ENCODE results near the gene AIDA. TPM values are rescaled to one million over a fixed set of nuclear protein-coding genes. Genes with fewer than 3 reads are reported as not detected.

The AIDA gene
- total RNA-seq, 1 donor from 2014 or later = 74.5 TPM

DNA sequence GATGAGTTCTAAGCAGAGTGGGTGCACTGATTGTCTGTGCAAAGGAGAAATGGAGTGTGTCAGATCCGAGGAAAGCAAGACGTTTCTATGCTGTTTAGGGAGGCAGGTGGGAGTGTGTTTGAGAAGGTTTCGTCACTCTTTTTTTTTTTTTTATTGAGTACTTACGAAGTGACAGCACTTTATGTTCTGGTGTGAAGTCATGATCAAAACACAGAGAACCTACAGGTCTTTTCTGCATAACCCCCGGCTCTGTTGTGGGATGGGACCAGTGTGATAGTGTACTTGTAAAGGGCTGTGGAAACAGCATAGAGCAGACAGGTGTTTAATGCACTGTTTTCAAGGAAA is 67.7 kb downstream of the AIDA start:
- Mint-ChIP-seq H3K36me3 (ENCODE audit: low read depth) (peaks cover 9% of the 10 kb centered on the region), H3K27me3 (ENCODE audit: low read depth) (no peaks in the 10 kb centered on the region), H3K9me3 (ENCODE audit: low read depth) (no peaks in the 10 kb centered on the region), H3K27ac (ENCODE audit: unreplicated experiment) (peak overlapping the region; percentile 99), H3K4me3 (ENCODE audit: unreplicated experiment) (peak overlapping the region; percentile 89), H3K4me1 (ENCODE audit: low read depth) (peaks cover 27% of the 10 kb centered on the region)
- TF ChIP-seq CTCF (IDR thresholded peaks at IDR 0.05) = no peak
- no peak for DNase-seq (ENCODE audit: low spot score)

DNA sequence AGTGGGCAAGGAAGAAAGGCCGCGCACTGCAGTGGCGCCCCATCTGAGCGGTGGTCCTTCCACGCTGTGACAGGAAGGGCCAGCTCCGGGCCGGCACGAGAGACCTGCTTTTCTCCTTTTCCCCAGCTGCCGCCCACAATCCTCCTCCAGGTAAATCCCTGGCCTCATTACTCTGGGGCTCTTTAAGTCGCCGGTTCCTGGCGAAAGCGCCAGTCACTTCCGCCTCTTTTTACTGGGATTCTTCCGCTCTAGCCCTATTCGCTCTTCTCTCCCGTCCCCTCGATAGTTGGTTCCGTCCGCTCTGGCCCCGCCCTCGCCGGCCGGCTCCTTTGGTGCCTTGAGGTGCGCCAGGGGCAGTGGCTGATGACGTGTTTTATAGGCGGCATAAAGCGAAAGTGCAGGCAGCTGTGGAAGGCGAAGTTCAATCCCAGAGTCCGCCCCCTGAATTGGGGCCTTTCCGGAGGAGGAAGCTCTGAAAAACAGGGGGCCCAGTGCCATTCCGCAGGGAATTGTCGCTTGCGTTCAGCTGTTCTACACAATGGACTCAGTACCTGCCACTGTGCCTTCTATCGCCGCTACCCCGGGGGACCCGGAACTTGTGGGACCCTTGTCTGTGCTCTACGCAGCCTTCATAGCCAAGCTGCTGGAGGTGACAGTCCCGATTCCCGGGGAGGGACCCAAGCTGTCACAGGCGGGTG is 68.2 kb downstream of the AIDA start:
- peak; percentile 98 for DNase-seq (ENCODE audit: low spot score)
- Mint-ChIP-seq H3K9me3 (ENCODE audit: low read depth) (no peaks in the 10 kb centered on the region), H3K4me1 (ENCODE audit: low read depth) (peaks cover 27% of the 10 kb centered on the region), H3K36me3 (ENCODE audit: low read depth) (peaks cover 11% of the 10 kb centered on the region), H3K27me3 (ENCODE audit: low read depth) (no peaks in the 10 kb centered on the region), H3K4me3 (ENCODE audit: unreplicated experiment) (peak overlapping the region; percentile 89), H3K27ac (ENCODE audit: unreplicated experiment) (peak overlapping the region; percentile 99)
- TF ChIP-seq CTCF (IDR thresholded peaks at IDR 0.05) = peak; percentile 24

- Mint-ChIP-seq H3K27ac (ENCODE audit: unreplicated experiment) (peak overlapping the region; percentile 99), H3K4me3 (ENCODE audit: unreplicated experiment) (peak overlapping the region; percentile 89), H3K27me3 (ENCODE audit: low read depth) (no peaks in the 10 kb centered on the region), H3K9me3 (ENCODE audit: low read depth) (no peaks in the 10 kb centered on the region), H3K4me1 (ENCODE audit: low read depth) (peaks cover 27% of the 10 kb centered on the region), H3K36me3 (ENCODE audit: low read depth) (peaks cover 13% of the 10 kb centered on the region)
- TF ChIP-seq CTCF (IDR thresholded peaks at IDR 0.05) = no peak
- DNase-seq (ENCODE audit: low spot score) = no peak
Measured at GRCh38 chr1:222643606-222643937, 68.7 kb downstream of the AIDA start.

GRCh38 chr1:222642468-222642867 is 69.8 kb downstream of the AIDA start:
- Mint-ChIP-seq H3K4me3 (ENCODE audit: unreplicated experiment) (no peak overlapping the region), H3K9me3 (ENCODE audit: low read depth) (no peaks in the 10 kb centered on the region), H3K36me3 (ENCODE audit: low read depth) (peaks cover 17% of the 10 kb centered on the region), H3K4me1 (ENCODE audit: low read depth) (peaks cover 27% of the 10 kb centered on the region), H3K27me3 (ENCODE audit: low read depth) (no peaks in the 10 kb centered on the region), H3K27ac (ENCODE audit: unreplicated experiment) (peak overlapping the region; percentile 54)
- no peak for TF ChIP-seq CTCF (IDR thresholded peaks at IDR 0.05)
- DNase-seq (ENCODE audit: low spot score) = no peak

DNA sequence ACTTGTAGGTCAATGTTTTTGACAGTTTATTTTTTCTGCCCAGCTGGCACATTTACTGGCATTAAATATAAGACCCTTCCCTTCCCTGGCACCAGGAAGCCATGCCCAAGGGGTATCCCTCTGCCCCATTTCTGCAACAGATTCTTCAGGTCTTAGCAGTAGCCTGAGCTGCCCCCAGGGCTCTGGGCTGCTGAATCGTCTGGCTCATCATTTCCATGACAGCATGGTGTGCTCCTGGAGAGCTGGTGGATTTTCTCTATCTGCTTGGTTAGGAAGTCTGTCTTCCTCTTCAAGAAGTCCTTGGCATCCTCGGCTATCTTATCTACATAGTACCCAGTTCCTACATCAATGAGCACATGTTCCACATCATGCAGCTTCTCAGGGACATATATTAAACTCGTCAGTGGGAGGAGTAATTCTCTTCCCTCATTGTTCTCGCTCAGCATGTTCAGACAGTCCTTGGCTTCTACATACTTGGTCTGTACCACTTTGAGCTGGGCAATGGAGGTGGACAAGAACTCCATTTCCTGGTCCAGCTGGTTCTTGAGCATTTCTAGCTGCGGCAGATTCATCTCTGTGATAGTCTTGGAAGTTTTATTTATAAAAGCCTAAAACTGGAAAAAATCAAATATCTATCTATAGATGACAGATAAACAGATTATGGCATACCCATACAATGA is 70.9 kb downstream of the AIDA start:
- Mint-ChIP-seq H3K4me1 (ENCODE audit: low read depth) (peaks cover 27% of the 10 kb centered on the region), H3K9me3 (ENCODE audit: low read depth) (no peaks in the 10 kb centered on the region), H3K4me3 (ENCODE audit: unreplicated experiment) (no peak overlapping the region), H3K36me3 (ENCODE audit: low read depth) (peaks cover 20% of the 10 kb centered on the region), H3K27me3 (ENCODE audit: low read depth) (no peaks in the 10 kb centered on the region), H3K27ac (ENCODE audit: unreplicated experiment) (no peak overlapping the region)
- DNase-seq (ENCODE audit: low spot score) = no peak
- TF ChIP-seq CTCF (IDR thresholded peaks at IDR 0.05) = no peak

All from chondrocyte (in vitro differentiated cells).